GM12872 (cell line): ENCODE measurements around the gene LRCH3.

Experiments used
- TF ChIP-seq, protein P1 (sequence below): IDR thresholded peaks from 3 replicates; pipeline ENCODE4 v1.5.1; 2011; ENCODE audit warnings: low read depth, mild to moderate bottlenecking, low read length, moderate library complexity; ENCODE audit not compliant: insufficient read depth

Gene LRCH3

GRCh38 chr3:197793247-197793646, 2.2 kb downstream of the LRCH3 start:
- TF ChIP-seq, protein P1, sequence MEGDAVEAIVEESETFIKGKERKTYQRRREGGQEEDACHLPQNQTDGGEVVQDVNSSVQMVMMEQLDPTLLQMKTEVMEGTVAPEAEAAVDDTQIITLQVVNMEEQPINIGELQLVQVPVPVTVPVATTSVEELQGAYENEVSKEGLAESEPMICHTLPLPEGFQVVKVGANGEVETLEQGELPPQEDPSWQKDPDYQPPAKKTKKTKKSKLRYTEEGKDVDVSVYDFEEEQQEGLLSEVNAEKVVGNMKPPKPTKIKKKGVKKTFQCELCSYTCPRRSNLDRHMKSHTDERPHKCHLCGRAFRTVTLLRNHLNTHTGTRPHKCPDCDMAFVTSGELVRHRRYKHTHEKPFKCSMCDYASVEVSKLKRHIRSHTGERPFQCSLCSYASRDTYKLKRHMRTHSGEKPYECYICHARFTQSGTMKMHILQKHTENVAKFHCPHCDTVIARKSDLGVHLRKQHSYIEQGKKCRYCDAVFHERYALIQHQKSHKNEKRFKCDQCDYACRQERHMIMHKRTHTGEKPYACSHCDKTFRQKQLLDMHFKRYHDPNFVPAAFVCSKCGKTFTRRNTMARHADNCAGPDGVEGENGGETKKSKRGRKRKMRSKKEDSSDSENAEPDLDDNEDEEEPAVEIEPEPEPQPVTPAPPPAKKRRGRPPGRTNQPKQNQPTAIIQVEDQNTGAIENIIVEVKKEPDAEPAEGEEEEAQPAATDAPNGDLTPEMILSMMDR: no peak

- TF ChIP-seq, protein P1: no peak
These were observed 3.1 kb downstream of the LRCH3 start for GRCh38 chr3:197794115-197794514.

DNA sequence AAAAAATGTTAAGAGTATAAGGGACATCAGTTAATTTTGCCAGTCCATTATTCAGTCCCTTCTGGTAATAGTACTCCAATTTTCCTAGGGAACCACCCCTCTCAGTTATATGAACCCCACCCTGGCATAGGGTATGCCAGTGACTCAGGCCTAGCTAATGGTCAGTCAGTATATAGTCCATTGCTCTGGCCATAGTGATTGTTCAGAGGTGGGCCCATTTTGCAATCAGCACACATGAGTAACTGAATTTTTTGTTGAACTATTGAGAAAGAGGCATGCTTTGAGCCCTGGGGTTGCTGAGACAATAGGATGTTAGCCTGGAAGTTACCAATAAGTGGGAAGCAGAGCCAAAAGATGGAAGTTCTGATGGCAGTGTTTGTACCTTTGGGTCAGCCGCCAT, 4.1 kb downstream of the LRCH3 start:
- TF ChIP-seq, protein P1: no peak

DNA sequence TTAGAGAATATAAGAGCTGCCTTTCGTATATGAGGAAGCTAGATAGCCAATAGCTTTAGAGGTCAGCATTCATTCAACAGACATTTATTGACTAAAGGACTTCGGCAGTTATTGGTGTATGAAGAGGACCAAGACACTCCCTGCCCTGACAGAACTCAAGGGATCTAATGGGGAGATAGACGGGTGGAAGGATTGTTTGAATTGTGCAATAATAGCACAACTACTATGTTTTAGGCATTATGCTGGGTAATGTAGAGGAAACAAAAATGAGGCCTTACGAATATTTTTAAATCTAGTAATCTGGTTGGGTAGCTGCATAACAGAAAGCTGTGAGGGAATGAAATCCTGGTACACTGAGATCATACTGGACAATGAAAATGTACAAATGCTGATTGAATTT, 5.0 kb downstream of the LRCH3 start:
- TF ChIP-seq, protein P1: no peak

DNA sequence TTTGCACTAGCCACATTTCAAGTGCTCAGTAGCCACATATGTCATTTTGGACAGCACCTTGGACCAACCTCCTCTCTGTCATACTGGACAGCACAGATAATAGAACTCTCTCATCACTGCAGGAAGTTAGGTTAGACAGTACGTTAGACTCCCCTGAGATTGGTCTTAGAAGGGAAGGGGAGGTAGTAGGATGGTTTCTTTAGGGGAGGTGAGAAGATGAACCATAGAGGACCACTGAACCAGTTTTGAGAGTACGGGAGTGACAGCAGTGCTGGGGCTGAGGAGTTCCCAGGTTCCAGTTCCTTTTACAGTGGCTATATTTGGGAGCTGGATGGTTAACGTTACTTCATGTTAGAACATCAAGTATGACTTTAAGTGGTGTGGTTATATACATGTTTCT, 7.8 kb downstream of the LRCH3 start:
- TF ChIP-seq, protein P1: no peak

DNA sequence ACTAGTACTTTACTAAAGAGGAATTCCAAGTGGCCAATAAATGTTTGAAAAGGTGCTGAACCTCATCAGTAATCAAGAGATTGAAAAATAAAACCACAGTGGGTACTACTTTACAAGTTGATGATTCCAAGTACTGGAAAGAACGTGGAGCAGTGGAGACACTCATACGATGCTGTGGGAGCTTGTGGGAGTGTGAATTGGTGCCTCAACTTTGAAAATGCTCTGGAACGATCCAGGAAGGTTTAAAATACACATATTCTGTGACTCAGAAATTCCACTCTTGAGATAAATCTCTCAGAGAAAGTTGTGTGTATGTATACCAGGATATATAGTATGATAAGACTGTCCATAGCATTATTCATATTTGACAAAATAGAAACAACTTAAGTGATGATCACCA, 9.3 kb downstream of the LRCH3 start:
- TF ChIP-seq, protein P1: no peak

DNA sequence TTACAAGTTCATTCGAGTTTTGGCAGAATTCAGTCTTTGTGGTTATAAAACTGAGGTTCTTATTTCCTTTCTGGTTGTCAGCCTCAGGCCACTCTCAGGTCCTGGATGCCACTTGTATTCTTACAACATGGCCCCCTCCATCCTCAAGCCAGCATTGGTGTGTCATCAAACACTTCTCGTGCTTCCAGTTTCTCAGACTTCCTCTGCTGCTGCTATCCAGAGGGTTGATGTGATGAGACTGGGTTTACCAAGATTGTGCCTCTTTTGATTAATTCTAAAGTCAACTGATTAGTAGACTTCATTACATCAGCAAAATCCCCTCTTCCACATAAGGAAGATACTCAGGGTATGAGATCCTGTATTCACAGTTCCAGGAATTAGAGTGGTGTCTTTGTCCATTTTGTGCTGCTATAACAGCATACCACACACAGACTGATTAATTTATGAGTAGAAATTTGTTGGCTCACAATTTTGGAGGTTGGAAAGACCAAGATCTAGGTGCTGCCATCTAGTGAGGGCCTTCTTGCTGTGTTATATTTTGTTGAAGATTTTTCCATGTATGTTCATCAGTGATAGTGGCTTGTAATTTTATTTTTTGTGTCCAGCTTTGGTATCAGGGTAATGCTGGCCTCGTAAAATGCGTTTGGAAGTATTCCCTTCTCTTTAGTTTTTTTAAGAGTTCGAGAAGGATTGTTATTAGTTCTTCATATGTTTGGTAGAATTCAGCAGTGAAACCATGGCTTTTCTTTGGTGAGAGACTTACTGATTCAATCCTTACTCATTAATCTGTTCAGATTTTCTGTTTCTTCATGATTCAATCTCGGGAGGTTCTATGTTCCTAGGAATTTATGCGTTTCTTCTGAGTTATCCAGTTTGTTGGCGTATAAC, 11.1 kb downstream of the LRCH3 start:
- TF ChIP-seq, protein P1: peak; percentile 54; the same call in 2 of the 3 replicates
